Measurements from ENCODE around the gene PLSCR4. TPM values are rescaled to one million over a fixed set of nuclear protein-coding genes. Genes with fewer than 3 reads are reported as not detected.

The PLSCR4 gene, protein sequence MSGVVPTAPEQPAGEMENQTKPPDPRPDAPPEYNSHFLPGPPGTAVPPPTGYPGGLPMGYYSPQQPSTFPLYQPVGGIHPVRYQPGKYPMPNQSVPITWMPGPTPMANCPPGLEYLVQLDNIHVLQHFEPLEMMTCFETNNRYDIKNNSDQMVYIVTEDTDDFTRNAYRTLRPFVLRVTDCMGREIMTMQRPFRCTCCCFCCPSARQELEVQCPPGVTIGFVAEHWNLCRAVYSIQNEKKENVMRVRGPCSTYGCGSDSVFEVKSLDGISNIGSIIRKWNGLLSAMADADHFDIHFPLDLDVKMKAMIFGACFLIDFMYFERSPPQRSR
- total RNA-seq (2021; fragmentation: NEBNext Ultra II Directional; extraction: Animal tissue kit (Norgen Biotek cat#: 25700)) (1.5 and 2.9 TPM in 2 replicates), polyA plus RNA-seq (2011; rRNA removed) (1.1 and 1.8 TPM in 2 replicates), polyA minus RNA-seq (2011; rRNA and poly(A)+ RNA removed) (1.5 and 3.5 TPM in 2 replicates)
- polyA plus RNA-seq (2011; cell fraction: cytosol; rRNA removed), result 1.4 TPM
- 3.5 TPM for polyA plus RNA-seq (2011; cell fraction: nucleus; rRNA removed)
- 1.1 to 1.5 TPM (median 1.4 TPM) in 4 replicates for polyA plus RNA-seq (2012, experiment 1 of 2)
- polyA plus RNA-seq (2012, experiment 2 of 2), result 0.46 TPM
- polyA plus RNA-seq (2013, experiment 1 of 2), result 1.4 TPM
- polyA plus RNA-seq (2013, experiment 2 of 2), result 2.6 TPM
- 1.8 TPM for polyA minus RNA-seq (2011; cell fraction: cytosol; rRNA and poly(A)+ RNA removed)
- 2.7 TPM for polyA minus RNA-seq (2011; cell fraction: nucleus; rRNA and poly(A)+ RNA removed)
- long read RNA-seq, experiment 1, result 0 reads
- long read RNA-seq, experiment 2, partial matches to known transcripts, result 1 of 1 reads
- long read RNA-seq, experiment 2, other reads (novel, unspliced or antisense), result 0 of 1 reads

- Histone ChIP-seq H2AFZ (ENCODE audit: low read length) (peak within 1 kb of the TSS; percentile 61; the same call in 1 of the 2 replicates), H3K4me3 (ENCODE audit: extremely low read depth in 1 of 4, insufficient read depth in 2 of 4, low read depth in 3 of 4, low read length in 4 of 4) (peak within 1 kb of the TSS; percentile 48 to 71 (median 64)), H2BK120ac (replicated peaks; ENCODE audit: low read depth, low read length) (no peak within 1 kb of the TSS), H2BK5ac (ENCODE audit: low read depth, low read length) (no peak within 1 kb of the TSS), H3K14ac (ENCODE audit: insufficient read length) (no peak within 1 kb of the TSS), H3K9ac (replicated peaks in 1 of 4; ENCODE audit: extremely low read depth in 1 of 4, low read depth in 3 of 4, low read length in 3 of 4) (peak within 1 kb of the TSS in 2 of 4 experiments; percentile 39; a peak in 2 of 7 replicates), H4K5ac (ENCODE audit: insufficient read length, low read depth, low read length) (no peak within 1 kb of the TSS), H3K27ac (ENCODE audit: low read depth, low read length) (no peak within 1 kb of the TSS), H3K4ac (replicated peaks; ENCODE audit: insufficient read length, low read depth, low read length) (no peak within 1 kb of the TSS), H3K23me2 (ENCODE audit: low read depth, low read length) (no peaks in the 10 kb centered on the region; the same call in 1 of the 2 replicates), H2BK12ac (ENCODE audit: low read depth, low read length) (no peak within 1 kb of the TSS), H2BK15ac (ENCODE audit: low read length) (no peak within 1 kb of the TSS; the same call in 1 of the 2 replicates), H3K36me3 (ENCODE audit: control insufficient read depth in 2 of 4, insufficient read depth in 4 of 4, low read length in 3 of 4) (no peaks in the 10 kb centered on the region), H3K27me3 (replicated peaks in 1 of 4; ENCODE audit: control insufficient read depth in 3 of 4, extremely low read depth in 1 of 4, insufficient read depth in 3 of 4, low read length in 3 of 4) (peaks cover 0 to 5% (median 2%) of the 10 kb centered on the region in 4 experiments; a peak in 2 of 7 replicates), H4K20me1 (replicated peaks in 1 of 2; ENCODE audit: control insufficient read depth in 1 of 2, insufficient read depth in 2 of 2, low read length in 2 of 2) (no peaks in the 10 kb centered on the region), H3K23ac (ENCODE audit: insufficient read length) (no peak within 1 kb of the TSS), H2BK20ac (ENCODE audit: low read length) (no peak within 1 kb of the TSS), H3K79me2 (ENCODE audit: control insufficient read depth in 1 of 2, insufficient read depth in 2 of 2, low read length in 2 of 2) (no peaks in the 10 kb centered on the region), H3K79me1 (ENCODE audit: low read depth, low read length) (no peaks in the 10 kb centered on the region), H4K8ac (ENCODE audit: extremely low read depth, insufficient read depth, low read length) (peak within 1 kb of the TSS; percentile 85), H2AK5ac (ENCODE audit: low read depth, low read length) (no peak within 1 kb of the TSS), H3K4me1 (replicated peaks in 1 of 4; ENCODE audit: control insufficient read depth in 3 of 4, insufficient read depth in 4 of 4, low read length in 3 of 4) (peaks cover 0 to 2% (median 0%) of the 10 kb centered on the region in 4 experiments; a peak in 1 of 7 replicates), H4K91ac (replicated peaks; ENCODE audit: insufficient read length, low read length) (no peak within 1 kb of the TSS), H3K4me2 (ENCODE audit: insufficient read depth in 1 of 2, low read depth in 2 of 2, low read length in 2 of 2) (peak within 1 kb of the TSS; percentile 68 to 70), H3K56ac (replicated peaks; ENCODE audit: insufficient read length, low read depth, low read length) (peak within 1 kb of the TSS; percentile 46), H3K18ac (ENCODE audit: extremely low read depth, low read length) (no peak within 1 kb of the TSS), H3K9me3 (ENCODE audit: insufficient read depth in 2 of 2, low read depth in 1 of 2, low read length in 1 of 2) (no peaks in the 10 kb centered on the region; a peak in 1 of 4 replicates)
- POLR2A ChIA-PET (ENCODE audit: partially characterized antibody), result no interaction called here
- peak in 1 of 2 experiments; percentile 65 for DNase-seq (ENCODE audit: low read depth in 1 of 2, low spot score in 2 of 2)
- 3% methylated on average over 56 of the region's 78 CpGs; no CpG with 5 or more reads in 1 of the 2 experiments for WGBS, 2 experiments (ENCODE audit: extremely low coverage in 1 of 2, insufficient coverage in 1 of 2, insufficient read length in 1 of 2, insufficient replicate concordance in 2 of 2, low coverage in 1 of 2, low lambda C conversion rate in 2 of 2, missing lambda C conversion rate in 1 of 2)
- no peak for FAIRE-seq
- CTCF ChIA-PET (ENCODE audit: partially characterized antibody), result no interaction called here
- TF ChIP-seq, protein P1, sequence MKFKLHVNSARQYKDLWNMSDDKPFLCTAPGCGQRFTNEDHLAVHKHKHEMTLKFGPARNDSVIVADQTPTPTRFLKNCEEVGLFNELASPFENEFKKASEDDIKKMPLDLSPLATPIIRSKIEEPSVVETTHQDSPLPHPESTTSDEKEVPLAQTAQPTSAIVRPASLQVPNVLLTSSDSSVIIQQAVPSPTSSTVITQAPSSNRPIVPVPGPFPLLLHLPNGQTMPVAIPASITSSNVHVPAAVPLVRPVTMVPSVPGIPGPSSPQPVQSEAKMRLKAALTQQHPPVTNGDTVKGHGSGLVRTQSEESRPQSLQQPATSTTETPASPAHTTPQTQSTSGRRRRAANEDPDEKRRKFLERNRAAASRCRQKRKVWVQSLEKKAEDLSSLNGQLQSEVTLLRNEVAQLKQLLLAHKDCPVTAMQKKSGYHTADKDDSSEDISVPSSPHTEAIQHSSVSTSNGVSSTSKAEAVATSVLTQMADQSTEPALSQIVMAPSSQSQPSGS (IDR thresholded peaks at IDR 0.05; ENCODE audit: low read length), result no peak
- TF ChIP-seq EZH2 (IDR thresholded peaks at IDR 0.05; ENCODE audit: low read depth, low read length, severe bottlenecking) (peak; percentile 35), SIX5 (IDR thresholded peaks at IDR 0.05; ENCODE audit: low read depth, low read length) (no peak), CHD2 (IDR thresholded peaks at IDR 0.05; ENCODE audit: low read length) (no peak), CTBP2 (IDR thresholded peaks at IDR 0.05; ENCODE audit: borderline replicate concordance, insufficient read depth, insufficient read length, low read length) (peak; percentile 41)
These were observed at the start of gene PLSCR4 for GRCh38 chr3:146250449-146251382. TSS of gene PLSCR4 (minus strand) at chr3:146251105. CDS start at chr3:146222071, 29,034 bp downstream.
